Measurements from ENCODE around the gene PPP2R3A. TPM values are rescaled to one million over a fixed set of nuclear protein-coding genes. Genes with fewer than 3 reads are reported as not detected.

PPP2R3A gene
- total RNA-seq, 1 experiment from 2014 or later: 1.1 TPM

DNA sequence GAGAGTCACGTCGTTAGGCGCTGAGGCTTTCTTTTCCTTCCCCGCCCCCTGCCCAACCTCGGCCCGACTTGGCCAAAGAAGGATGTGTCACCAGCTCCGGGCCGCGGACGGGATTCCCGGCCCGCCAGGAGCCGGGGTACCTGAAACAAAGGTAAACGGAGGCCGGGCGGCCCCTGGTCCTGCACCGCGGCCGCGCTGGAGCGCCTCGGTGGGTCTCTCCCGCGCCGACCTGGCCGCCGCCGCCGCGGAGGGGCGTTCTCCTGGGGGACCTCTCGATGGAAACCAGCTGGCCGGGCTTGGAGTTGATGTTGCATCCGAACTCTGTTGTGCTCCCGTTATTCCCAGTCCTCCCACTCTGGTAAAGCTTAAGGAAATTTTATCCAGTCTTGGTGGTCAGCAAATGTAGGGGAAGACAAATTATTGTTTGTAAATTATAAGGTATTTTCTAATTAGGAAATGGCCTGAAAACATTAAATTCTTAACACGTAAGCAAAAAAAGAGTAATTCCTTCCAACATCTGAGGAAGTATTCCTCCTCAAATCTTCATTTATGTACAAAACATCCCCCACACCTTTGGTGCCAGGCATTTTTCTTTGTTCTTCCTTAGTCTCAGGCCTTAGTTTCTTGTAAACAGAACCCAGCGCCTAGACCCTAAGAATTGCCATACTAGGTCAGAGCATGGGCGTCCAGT is 888 bp downstream of the PPP2R3A start:
- no peak overlapping the region for H3K27ac ChIP-seq (ENCODE audit: low read depth, low read length, poor library complexity, severe bottlenecking)
- TF ChIP-seq, protein P1, sequence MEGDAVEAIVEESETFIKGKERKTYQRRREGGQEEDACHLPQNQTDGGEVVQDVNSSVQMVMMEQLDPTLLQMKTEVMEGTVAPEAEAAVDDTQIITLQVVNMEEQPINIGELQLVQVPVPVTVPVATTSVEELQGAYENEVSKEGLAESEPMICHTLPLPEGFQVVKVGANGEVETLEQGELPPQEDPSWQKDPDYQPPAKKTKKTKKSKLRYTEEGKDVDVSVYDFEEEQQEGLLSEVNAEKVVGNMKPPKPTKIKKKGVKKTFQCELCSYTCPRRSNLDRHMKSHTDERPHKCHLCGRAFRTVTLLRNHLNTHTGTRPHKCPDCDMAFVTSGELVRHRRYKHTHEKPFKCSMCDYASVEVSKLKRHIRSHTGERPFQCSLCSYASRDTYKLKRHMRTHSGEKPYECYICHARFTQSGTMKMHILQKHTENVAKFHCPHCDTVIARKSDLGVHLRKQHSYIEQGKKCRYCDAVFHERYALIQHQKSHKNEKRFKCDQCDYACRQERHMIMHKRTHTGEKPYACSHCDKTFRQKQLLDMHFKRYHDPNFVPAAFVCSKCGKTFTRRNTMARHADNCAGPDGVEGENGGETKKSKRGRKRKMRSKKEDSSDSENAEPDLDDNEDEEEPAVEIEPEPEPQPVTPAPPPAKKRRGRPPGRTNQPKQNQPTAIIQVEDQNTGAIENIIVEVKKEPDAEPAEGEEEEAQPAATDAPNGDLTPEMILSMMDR (conservative IDR thresholded peaks at IDR 0.05; ENCODE audit: low read depth, low read length): no peak
- peak; percentile 72 for TF ChIP-seq EZH2 (IDR thresholded peaks at IDR 0.05; ENCODE audit: borderline replicate concordance, low read depth, low read length, poor library complexity, severe bottlenecking)
- no TSS peak for BruUV-seq (replicated peaks)
- ChIA-PET POLR2A (ENCODE audit: low non-redundant PET) (no interaction called here), CTCF (no interaction called here)
- peak overlapping the region; percentile 56 for H3K4me3 ChIP-seq (ENCODE audit: low read depth, low read length, poor library complexity, severe bottlenecking)
- no peaks in the 10 kb centered on the region for H3K9me3 ChIP-seq (ENCODE audit: low read depth, low read length, poor library complexity, severe bottlenecking)
- peaks cover 22% of the 10 kb centered on the region for H3K27me3 ChIP-seq (replicated peaks; ENCODE audit: insufficient read depth, low read depth, low read length, poor library complexity)
- intact Hi-C loops (cut with micrococcal nuclease; ENCODE audit: unreplicated experiment): no loop called here
- H3K36me3 ChIP-seq (ENCODE audit: insufficient read depth, low read length, poor library complexity, severe bottlenecking): no peaks in the 10 kb centered on the region
- no peaks in the 10 kb centered on the region for H3K4me1 ChIP-seq (ENCODE audit: insufficient read depth, low read length, poor library complexity, severe bottlenecking)
- no peak for DNase-seq (ENCODE audit: low spot score)

- H3K9me3 ChIP-seq (ENCODE audit: low read depth, low read length, poor library complexity, severe bottlenecking): no peaks in the 10 kb centered on the region
- intact Hi-C loops (cut with micrococcal nuclease; ENCODE audit: unreplicated experiment): no loop called here
- no peak overlapping the region for H3K27ac ChIP-seq (ENCODE audit: low read depth, low read length, poor library complexity, severe bottlenecking)
- no TSS peak for BruUV-seq (replicated peaks)
- TF ChIP-seq, protein P1 (conservative IDR thresholded peaks at IDR 0.05; ENCODE audit: low read depth, low read length): no peak
- no peak for TF ChIP-seq EZH2 (IDR thresholded peaks at IDR 0.05; ENCODE audit: borderline replicate concordance, low read depth, low read length, poor library complexity, severe bottlenecking)
- DNase-seq (ENCODE audit: low spot score): no peak
- H3K4me3 ChIP-seq (ENCODE audit: low read depth, low read length, poor library complexity, severe bottlenecking): no peak overlapping the region
- H3K27me3 ChIP-seq (replicated peaks; ENCODE audit: insufficient read depth, low read depth, low read length, poor library complexity): peaks cover 22% of the 10 kb centered on the region
- H3K4me1 ChIP-seq (ENCODE audit: insufficient read depth, low read length, poor library complexity, severe bottlenecking): no peaks in the 10 kb centered on the region
- no peaks in the 10 kb centered on the region for H3K36me3 ChIP-seq (ENCODE audit: insufficient read depth, low read length, poor library complexity, severe bottlenecking)
- ChIA-PET CTCF (no interaction called here), POLR2A (ENCODE audit: low non-redundant PET) (no interaction called here)
Observed at GRCh38 chr3:135966962-135967274, 1.4 kb downstream of the PPP2R3A start.

DNA sequence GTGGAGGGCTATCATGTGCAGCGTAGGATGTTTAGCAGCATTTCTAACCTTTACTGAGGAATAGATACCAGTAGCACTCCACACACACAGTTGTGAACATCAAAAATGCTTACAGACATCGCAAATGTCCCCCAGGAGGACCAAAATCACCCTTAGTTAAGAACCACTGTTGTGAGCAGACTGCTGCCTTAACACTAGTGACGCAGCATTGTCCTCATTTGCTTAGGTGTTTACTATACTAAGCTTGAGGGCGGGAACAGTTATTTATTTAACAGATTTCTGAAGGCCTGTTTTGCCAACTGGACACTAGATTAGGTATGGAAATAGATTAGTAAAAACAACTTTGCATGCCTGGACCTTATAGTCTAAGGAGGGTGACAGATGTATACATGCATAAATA is 2.3 kb downstream of the PPP2R3A start:
- no peak overlapping the region for H3K4me3 ChIP-seq (ENCODE audit: low read depth, low read length, poor library complexity, severe bottlenecking)
- BruUV-seq (replicated peaks): no TSS peak
- H3K9me3 ChIP-seq (ENCODE audit: low read depth, low read length, poor library complexity, severe bottlenecking): no peaks in the 10 kb centered on the region
- H3K27ac ChIP-seq (ENCODE audit: low read depth, low read length, poor library complexity, severe bottlenecking): no peak overlapping the region
- intact Hi-C loops (cut with micrococcal nuclease; ENCODE audit: unreplicated experiment): no loop called here
- H3K36me3 ChIP-seq (ENCODE audit: insufficient read depth, low read length, poor library complexity, severe bottlenecking): no peaks in the 10 kb centered on the region
- H3K4me1 ChIP-seq (ENCODE audit: insufficient read depth, low read length, poor library complexity, severe bottlenecking): no peaks in the 10 kb centered on the region
- ChIA-PET CTCF (no interaction called here), POLR2A (ENCODE audit: low non-redundant PET) (no interaction called here)
- peaks cover 27% of the 10 kb centered on the region for H3K27me3 ChIP-seq (replicated peaks; ENCODE audit: insufficient read depth, low read depth, low read length, poor library complexity)
- DNase-seq (ENCODE audit: low spot score): no peak
- no peak for TF ChIP-seq EZH2 (IDR thresholded peaks at IDR 0.05; ENCODE audit: borderline replicate concordance, low read depth, low read length, poor library complexity, severe bottlenecking)
- TF ChIP-seq, protein P1 (conservative IDR thresholded peaks at IDR 0.05; ENCODE audit: low read depth, low read length): no peak

Data from A673 (cell line).